Gastroesophageal sphincter (tissue), 4 donors: ENCODE results near the gene NCF2. TPM values are rescaled to one million over a fixed set of nuclear protein-coding genes. Genes with fewer than 3 reads are reported as not detected.

Experiments used
- ATAC-seq: fragments of 150-250 bp; one replicate; pipeline ENCODE4 v1.9.1; 2016; ENCODE audit warnings: mild to moderate bottlenecking, moderate library complexity
- H3K27ac ChIP-seq, 4 donors: fragments of 200-600 bp; sonication (generic) in 3 of 4; 1 replicate in 3 of 4; 2 replicates in 1 of 4; pipeline ENCODE4 v1.5.1; 2016 to 2019
- H3K27me3 ChIP-seq: fragments of 200-600 bp; sonication (generic); one replicate; pipeline ENCODE4 v1.5.1; 2019
- H3K36me3 ChIP-seq, 2 donors: fragments of 200-600 bp; sonication (generic); one replicate each; pipeline ENCODE4 v1.5.1; 2019; ENCODE audit warnings: control low read depth in 1 of 2
- H3K4me1 ChIP-seq, 3 donors: fragments of 200-600 bp; sonication (generic); 1 replicate in 2 of 3; 2 replicates in 1 of 3; pipeline ENCODE4 v1.5.1; 2016 to 2019; ENCODE audit warnings: control low read depth in 2 of 3
- H3K4me3 ChIP-seq, 2 donors: fragments of 200-600 bp; sonication (generic); one replicate each; pipeline ENCODE4 v1.5.1; 2019; ENCODE audit warnings: mild to moderate bottlenecking in 1 of 2, moderate library complexity in 1 of 2
- H3K9me3 ChIP-seq, 3 donors: fragments of 200-600 bp; sonication (generic); one replicate each; pipeline ENCODE4 v1.5.1; 2017 to 2019; ENCODE audit warnings: control low read depth in 2 of 3
- CTCF ChIP-seq, 4 experiments: fragments of 200-600 bp in 2 of 4; fragments of 450-650 bp in 2 of 4; sonication (generic) in 1 of 4; IDR thresholded peaks; one replicate each; pipeline ENCODE4 v1.5.1; 2017 to 2019; ENCODE audit warnings: antibody characterized with exemption in 4 of 4, mild to moderate bottlenecking in 2 of 4, moderate library complexity in 2 of 4
- EP300 ChIP-seq: sonication (generic); formaldehyde crosslinking; IDR thresholded peaks from one replicate; pipeline ENCODE4 v1.6.1; 2017; ENCODE audit warnings: antibody characterized with exemption, mild to moderate bottlenecking
- POLR2A ChIP-seq, 2 donors: fragments of 450-650 bp; IDR thresholded peaks; one replicate each; pipeline ENCODE4 v1.6.1; 2017; ENCODE audit warnings: antibody characterized with exemption in 2 of 2, mild to moderate bottlenecking in 2 of 2, moderate library complexity in 1 of 2
- POLR2AphosphoS5 ChIP-seq: sonication (generic); formaldehyde crosslinking; IDR thresholded peaks from one replicate; pipeline ENCODE4 v1.6.1; 2017; ENCODE audit warnings: antibody characterized with exemption
- WGBS, 2 donors: methylation state at CpG; one replicate each; pipeline ENCODE4 v1.1.5; 2018; ENCODE audit warnings: low coverage in 1 of 2; 5-methylcytosine and 5-hydroxymethylcytosine counted together
- total RNA-seq, 4 donors: library from RNA; depleted of rRNA; stranded (reverse); fragments of >200 nt; gene quantifications; one replicate each; pipeline ENCODE4 v1.1.0, GENCODE V29; 2016

The NCF2 gene
- total RNA-seq, 4 donors from 2014 or later, result 3.7 to 22.0 (median 13.8) TPM

- 47 to 82% methylated on average over 3 to 6 of the region's 6 CpGs for WGBS, 2 donors
- no peak overlapping the region for H3K4me3 ChIP-seq
- H3K27ac ChIP-seq, result no peak overlapping the region
- peaks cover 0 to 85% of the 10 kb centered on the region in 2 donors for H3K36me3 ChIP-seq
- no peaks in the 10 kb centered on the region for H3K27me3 ChIP-seq
- TF ChIP-seq POLR2AphosphoS5, result no peak
- no peak for TF ChIP-seq EP300
- no peak for TF ChIP-seq CTCF (IDR thresholded peaks at IDR 0.05)
- no peak for TF ChIP-seq POLR2A (IDR thresholded peaks at IDR 0.05)
- no peak for ATAC-seq
- no peaks in the 10 kb centered on the region for H3K4me1 ChIP-seq
- H3K9me3 ChIP-seq, result no peaks in the 10 kb centered on the region
These were observed 37.4 kb downstream of the NCF2 start for GRCh38 chr1:183552891-183553290.

GRCh38 chr1:183552441-183552840 is 37.8 kb downstream of the NCF2 start:
- Histone ChIP-seq H3K4me1 (no peaks in the 10 kb centered on the region), H3K27me3 (no peaks in the 10 kb centered on the region), H3K9me3 (no peaks in the 10 kb centered on the region), H3K4me3 (no peak overlapping the region), H3K27ac (no peak overlapping the region), H3K36me3 (peaks cover 0 to 89% of the 10 kb centered on the region in 2 donors)
- TF ChIP-seq POLR2A (IDR thresholded peaks at IDR 0.05) (no peak), CTCF (IDR thresholded peaks at IDR 0.05) (no peak), EP300 (no peak), POLR2AphosphoS5 (no peak)
- WGBS, 2 donors, result 57 to 78% methylated on average over 1 to 4 of the region's 7 CpGs
- ATAC-seq, result no peak

GRCh38 chr1:183551924-183552323 is 38.3 kb downstream of the NCF2 start:
- Histone ChIP-seq H3K9me3 (no peaks in the 10 kb centered on the region), H3K27ac (no peak overlapping the region), H3K36me3 (peaks cover 0 to 94% of the 10 kb centered on the region in 2 donors), H3K4me3 (no peak overlapping the region), H3K4me1 (no peaks in the 10 kb centered on the region), H3K27me3 (no peaks in the 10 kb centered on the region)
- WGBS, 2 donors, result 60 to 82% methylated on average over 1 to 9 of the region's 9 CpGs
- no peak for ATAC-seq
- TF ChIP-seq EP300 (no peak), POLR2AphosphoS5 (no peak), CTCF (IDR thresholded peaks at IDR 0.05) (no peak), POLR2A (IDR thresholded peaks at IDR 0.05) (no peak)

- WGBS, 2 donors, result 51 to 70% methylated on average over 2 of the region's 3 CpGs
- Histone ChIP-seq H3K4me1 (no peaks in the 10 kb centered on the region), H3K9me3 (no peaks in the 10 kb centered on the region), H3K4me3 (no peak overlapping the region), H3K27me3 (no peaks in the 10 kb centered on the region), H3K27ac (no peak overlapping the region), H3K36me3 (peaks cover under 1 to 99% of the 10 kb centered on the region in 2 donors)
- TF ChIP-seq POLR2A (IDR thresholded peaks at IDR 0.05), result no peak
- no peak for TF ChIP-seq POLR2AphosphoS5
- no peak for TF ChIP-seq CTCF (IDR thresholded peaks at IDR 0.05)
- no peak for TF ChIP-seq EP300
- ATAC-seq, result no peak
These were observed 39.3 kb downstream of the NCF2 start for GRCh38 chr1:183550915-183551314.

- H3K27ac ChIP-seq, result no peak overlapping the region
- no peaks in the 10 kb centered on the region for H3K27me3 ChIP-seq
- peaks cover 0 to 5% (median 0%) of the 10 kb centered on the region in 3 donors for H3K4me1 ChIP-seq
- no peaks in the 10 kb centered on the region for H3K9me3 ChIP-seq
- 100% methylated on average over 1 of the region's 1 CpG for WGBS, 2 donors
- peaks cover 3 to 92% of the 10 kb centered on the region in 2 donors for H3K36me3 ChIP-seq
- TF ChIP-seq POLR2A (IDR thresholded peaks at IDR 0.05) (no peak), POLR2AphosphoS5 (no peak), CTCF (IDR thresholded peaks at IDR 0.05) (no peak), EP300 (no peak)
- no peak overlapping the region for H3K4me3 ChIP-seq
- ATAC-seq, result no peak
These were observed 42.1 kb downstream of the NCF2 start for GRCh38 chr1:183548116-183548515.
